K562 treated with DMSO at 1 percent for 48 hours (cell line): Measurements from ENCODE around the gene MOB3B. TPM values are rescaled to one million over a fixed set of nuclear protein-coding genes. Genes with fewer than 3 reads are reported as not detected.

ENCODE experiments used
- total RNA-seq: library from RNA; unstranded; fragments of 300-600 nt; gene quantifications from 2 replicates; pipeline ENCODE4 v1.2.3, GENCODE V29; 2022; ENCODE audit warnings: low replicate concordance; ENCODE audit errors: extremely low read depth

The MOB3B gene
- not detected in 2 replicates for total RNA-seq

GRCh38 chr9:27529316-27530278 lies at the start of gene MOB3B:
Gene MOB3B, minus strand, starts transcription at chr9:27529814. Its CDS starts 74,264 bp downstream, at chr9:27455550.

GRCh38 chr9:27572918-27573633 lies 43.5 kb upstream of the MOB3B start, which contains the start of gene C9orf72:
Gene C9orf72, minus strand, starts transcription at chr9:27573481. Its CDS starts 6,361 bp downstream, at chr9:27567120.

GRCh38 chr9:27524236-27524635 lies 5.4 kb downstream of the MOB3B start, which contains the start of gene IFNK:
Gene IFNK, plus strand, starts transcription at chr9:27524290. Its CDS starts 47 bp downstream, at chr9:27524337.

GRCh38 chr9:27297050-27297449 lies 232.6 kb downstream of the MOB3B start, which contains the start of gene EQTN:
Gene EQTN, minus strand, starts transcription at chr9:27297150. Its CDS starts 95 bp downstream, at chr9:27297055.

Other genes starting within 250 kb of the MOB3B start
- gene EQTN, start 232.7 kb downstream of the MOB3B start, total RNA-seq = not detected in 2 replicates
- gene IFNK, start 5.5 kb downstream of the MOB3B start, total RNA-seq = not detected in 2 replicates
- not detected in 2 replicates for gene C9orf72, start 43.7 kb upstream of the MOB3B start, total RNA-seq